Measurements from ENCODE around the gene ANXA6. TPM values are rescaled to one million over a fixed set of nuclear protein-coding genes. Genes with fewer than 3 reads are reported as not detected.
"Not testable (repeated sequence)": the region's sequence is repeated elsewhere in the genome, so short reads cannot be mapped to it uniquely, and the experiment has no call there.

The ANXA6 gene
- total RNA-seq, 1 donor from 2014 or later, result 27.7 TPM

DNA sequence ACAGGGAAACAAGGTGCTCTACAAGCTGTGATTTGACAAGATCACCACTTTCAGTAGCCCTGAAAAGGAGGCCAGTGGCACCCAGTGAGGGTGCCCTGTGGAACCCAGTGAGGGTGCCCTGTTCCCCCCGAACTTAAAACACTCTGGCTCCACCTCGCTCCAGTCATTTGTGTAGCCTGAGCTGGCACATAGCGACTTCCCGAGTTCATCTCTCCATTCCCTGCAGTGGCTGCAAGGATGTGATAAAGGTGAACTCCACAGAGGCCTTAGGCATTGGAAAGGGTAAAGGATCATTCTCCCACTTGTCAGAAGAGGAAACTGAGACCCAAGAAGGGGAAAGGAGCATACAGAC, 21.9 kb upstream of the ANXA6 start:
- no peak for DNase-seq (ENCODE audit: low spot score, unreplicated experiment)
- TF ChIP-seq, protein P1, sequence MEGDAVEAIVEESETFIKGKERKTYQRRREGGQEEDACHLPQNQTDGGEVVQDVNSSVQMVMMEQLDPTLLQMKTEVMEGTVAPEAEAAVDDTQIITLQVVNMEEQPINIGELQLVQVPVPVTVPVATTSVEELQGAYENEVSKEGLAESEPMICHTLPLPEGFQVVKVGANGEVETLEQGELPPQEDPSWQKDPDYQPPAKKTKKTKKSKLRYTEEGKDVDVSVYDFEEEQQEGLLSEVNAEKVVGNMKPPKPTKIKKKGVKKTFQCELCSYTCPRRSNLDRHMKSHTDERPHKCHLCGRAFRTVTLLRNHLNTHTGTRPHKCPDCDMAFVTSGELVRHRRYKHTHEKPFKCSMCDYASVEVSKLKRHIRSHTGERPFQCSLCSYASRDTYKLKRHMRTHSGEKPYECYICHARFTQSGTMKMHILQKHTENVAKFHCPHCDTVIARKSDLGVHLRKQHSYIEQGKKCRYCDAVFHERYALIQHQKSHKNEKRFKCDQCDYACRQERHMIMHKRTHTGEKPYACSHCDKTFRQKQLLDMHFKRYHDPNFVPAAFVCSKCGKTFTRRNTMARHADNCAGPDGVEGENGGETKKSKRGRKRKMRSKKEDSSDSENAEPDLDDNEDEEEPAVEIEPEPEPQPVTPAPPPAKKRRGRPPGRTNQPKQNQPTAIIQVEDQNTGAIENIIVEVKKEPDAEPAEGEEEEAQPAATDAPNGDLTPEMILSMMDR (IDR thresholded peaks at IDR 0.05; ENCODE audit: unreplicated experiment), result no peak
- Mint-ChIP-seq H3K4me3 (ENCODE audit: low read depth) (no peak overlapping the region), H3K4me1 (ENCODE audit: low read depth) (no peaks in the 10 kb centered on the region), H3K27ac (no peak overlapping the region), H3K36me3 (ENCODE audit: insufficient read depth) (no peaks in the 10 kb centered on the region), H3K27me3 (no peaks in the 10 kb centered on the region), H3K9me3 (ENCODE audit: low read depth) (no peaks in the 10 kb centered on the region)

DNA sequence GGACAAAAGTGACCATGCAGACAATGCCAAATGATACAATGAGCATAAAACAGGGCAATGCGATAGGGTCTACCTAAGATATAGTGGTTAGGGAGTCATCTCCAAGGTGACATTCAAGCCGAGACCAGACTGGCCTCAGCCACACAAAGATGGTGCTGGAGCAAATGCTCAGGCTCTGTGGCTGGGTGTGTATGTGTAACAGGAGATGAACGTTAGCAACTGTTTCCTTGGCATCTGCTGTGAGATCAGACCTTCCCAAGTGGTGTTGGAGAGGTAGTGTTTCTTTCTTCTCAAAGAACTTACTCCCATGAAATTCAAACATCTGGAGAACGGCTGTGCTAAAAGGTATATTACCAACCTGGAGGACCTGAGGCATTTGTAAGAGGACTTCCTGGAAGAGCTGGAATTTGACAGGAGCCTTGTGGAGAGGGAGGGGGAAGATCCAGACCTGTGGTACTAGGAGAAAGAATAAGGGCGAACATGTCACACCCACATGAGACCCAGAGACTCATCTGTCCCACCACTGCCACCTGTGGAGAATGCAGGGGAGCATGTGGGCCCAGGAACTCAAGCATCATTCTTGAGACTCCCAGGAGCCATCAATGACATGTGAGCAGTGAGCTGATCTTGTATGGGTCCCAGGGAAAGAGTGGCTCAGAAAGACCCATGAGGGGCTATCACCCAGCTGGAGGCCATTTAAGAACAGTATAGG, 21.4 kb upstream of the ANXA6 start:
- TF ChIP-seq, protein P1 (IDR thresholded peaks at IDR 0.05; ENCODE audit: unreplicated experiment), result no peak
- H3K27me3 Mint-ChIP-seq, result no peaks in the 10 kb centered on the region
- DNase-seq (ENCODE audit: low spot score, unreplicated experiment), result no peak
- H3K36me3 Mint-ChIP-seq (ENCODE audit: insufficient read depth), result no peaks in the 10 kb centered on the region
- H3K27ac Mint-ChIP-seq, result no peak overlapping the region
- no peak overlapping the region for H3K4me3 Mint-ChIP-seq (ENCODE audit: low read depth)
- H3K9me3 Mint-ChIP-seq (ENCODE audit: low read depth), result no peaks in the 10 kb centered on the region
- no peaks in the 10 kb centered on the region for H3K4me1 Mint-ChIP-seq (ENCODE audit: low read depth)

GRCh38 chr5:151178372-151178771, 20.8 kb upstream of the ANXA6 start:
- Mint-ChIP-seq H3K9me3 (ENCODE audit: low read depth) (no peaks in the 10 kb centered on the region), H3K4me3 (ENCODE audit: low read depth) (no peak overlapping the region), H3K27me3 (no peaks in the 10 kb centered on the region), H3K36me3 (ENCODE audit: insufficient read depth) (no peaks in the 10 kb centered on the region), H3K4me1 (ENCODE audit: low read depth) (no peaks in the 10 kb centered on the region), H3K27ac (no peak overlapping the region)
- TF ChIP-seq, protein P1 (IDR thresholded peaks at IDR 0.05; ENCODE audit: unreplicated experiment), result no peak
- no peak for DNase-seq (ENCODE audit: low spot score, unreplicated experiment)

DNA sequence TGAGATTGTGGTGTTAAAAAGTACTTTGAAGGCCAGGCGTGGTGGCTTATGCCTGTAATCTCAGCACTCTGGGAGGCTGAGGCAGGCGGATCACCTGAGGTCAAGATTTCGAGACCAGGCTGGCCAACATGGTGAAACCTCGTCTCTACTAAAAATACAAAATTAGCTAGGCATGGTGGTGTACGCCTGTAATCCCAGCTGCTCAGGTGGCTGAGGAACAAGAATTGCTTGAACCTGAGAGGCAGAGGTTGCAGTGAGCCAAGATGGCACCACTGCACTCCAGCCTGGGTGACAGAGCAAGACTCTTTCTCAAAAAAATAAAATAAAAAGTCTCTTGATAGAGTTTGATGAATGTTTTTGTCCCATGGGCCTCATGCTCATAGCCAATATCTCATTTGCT, 18.7 kb upstream of the ANXA6 start:
- H3K27me3 Mint-ChIP-seq; H3K27ac Mint-ChIP-seq; H3K4me3 Mint-ChIP-seq (ENCODE audit: low read depth); H3K9me3 Mint-ChIP-seq (ENCODE audit: low read depth); H3K4me1 Mint-ChIP-seq (ENCODE audit: low read depth); DNase-seq (ENCODE audit: low spot score, unreplicated experiment); H3K36me3 Mint-ChIP-seq (ENCODE audit: insufficient read depth): not testable (repeated sequence)

DNA sequence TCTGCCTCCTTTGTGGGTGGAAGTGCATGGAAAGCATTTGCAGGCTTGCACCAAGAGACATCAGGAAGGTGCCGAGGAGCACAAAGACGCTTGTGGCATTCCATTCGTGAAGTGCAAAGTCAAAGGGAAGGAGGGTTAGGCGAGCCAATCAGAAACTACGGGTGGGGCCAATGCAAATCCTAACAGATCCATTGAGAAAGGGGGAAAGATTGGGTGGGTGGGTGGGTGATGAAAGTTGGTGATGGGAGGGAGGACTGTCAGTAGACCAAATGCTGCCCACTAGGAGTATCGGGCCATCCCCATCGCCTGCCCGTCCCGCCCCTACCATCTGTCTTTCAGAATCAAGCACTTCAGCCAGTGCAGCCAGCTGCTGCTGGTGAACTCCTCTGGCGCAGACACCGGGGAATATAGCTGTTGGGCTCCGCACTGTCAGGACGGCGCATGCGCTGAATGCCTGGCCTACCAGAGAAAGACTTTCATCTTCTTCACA, 17.1 kb upstream of the ANXA6 start:
- no peaks in the 10 kb centered on the region for H3K9me3 Mint-ChIP-seq (ENCODE audit: low read depth)
- TF ChIP-seq, protein P1 (IDR thresholded peaks at IDR 0.05; ENCODE audit: unreplicated experiment), result no peak
- no peak overlapping the region for H3K27ac Mint-ChIP-seq
- H3K27me3 Mint-ChIP-seq, result no peaks in the 10 kb centered on the region
- no peak for DNase-seq (ENCODE audit: low spot score, unreplicated experiment)
- no peaks in the 10 kb centered on the region for H3K4me1 Mint-ChIP-seq (ENCODE audit: low read depth)
- no peak overlapping the region for H3K4me3 Mint-ChIP-seq (ENCODE audit: low read depth)
- no peaks in the 10 kb centered on the region for H3K36me3 Mint-ChIP-seq (ENCODE audit: insufficient read depth)
